Measurements from ENCODE around the gene DOCK1.

DOCK1 gene

DNA sequence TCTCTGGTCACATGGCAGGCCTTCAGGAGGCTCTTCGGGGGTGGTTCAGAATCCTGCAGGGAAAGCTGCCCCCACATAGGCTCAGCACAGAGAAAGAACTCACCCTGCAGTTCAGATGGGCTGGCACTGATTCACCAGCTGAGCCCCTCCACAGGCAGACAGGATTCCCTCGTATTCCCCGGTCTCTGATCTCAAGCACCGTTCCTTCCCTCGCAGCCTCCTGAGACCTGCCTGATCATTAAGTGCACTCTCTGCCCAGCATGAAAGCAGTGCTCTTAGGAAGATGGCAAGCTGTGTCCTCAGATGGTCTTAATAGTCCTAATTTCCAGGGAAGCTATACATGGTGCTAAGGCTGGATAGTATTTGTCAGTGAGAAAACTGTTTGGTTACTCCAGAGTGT lies 565.7 kb downstream of the DOCK1 start:
- WGBS, result 90% methylated on average over 5 of the region's 5 CpGs
- H3K27me3 ChIP-seq (ENCODE audit: insufficient read depth, low read length), result no peaks in the 10 kb centered on the region
- H3K27ac ChIP-seq (ENCODE audit: low read depth, low read length), result no peak overlapping the region
- H3K4me3 ChIP-seq (ENCODE audit: low read length), result no peak overlapping the region
- no peaks in the 10 kb centered on the region; the same call in 1 of the 2 replicates for H3K4me1 ChIP-seq (ENCODE audit: insufficient read depth, low read length)
- H3K9me3 ChIP-seq (ENCODE audit: insufficient read depth, low read depth, low read length), result no peaks in the 10 kb centered on the region
- no peaks in the 10 kb centered on the region for H3K36me3 ChIP-seq (ENCODE audit: insufficient read depth, low read length)
- no peak overlapping the region for H3K9ac ChIP-seq (ENCODE audit: low read depth, low read length)

GRCh38 chr10:127472976-127473375 lies 567.7 kb downstream of the DOCK1 start:
- no peak overlapping the region for H3K27ac ChIP-seq (ENCODE audit: low read depth, low read length)
- H3K27me3 ChIP-seq (ENCODE audit: insufficient read depth, low read length), result no peaks in the 10 kb centered on the region
- no peaks in the 10 kb centered on the region for H3K36me3 ChIP-seq (ENCODE audit: insufficient read depth, low read length)
- WGBS, result 87% methylated on average over 2 of the region's 2 CpGs
- H3K4me1 ChIP-seq (ENCODE audit: insufficient read depth, low read length), result no peaks in the 10 kb centered on the region; the same call in 1 of the 2 replicates
- H3K9me3 ChIP-seq (ENCODE audit: insufficient read depth, low read depth, low read length), result no peaks in the 10 kb centered on the region
- H3K4me3 ChIP-seq (ENCODE audit: low read length), result no peak overlapping the region
- H3K9ac ChIP-seq (ENCODE audit: low read depth, low read length), result no peak overlapping the region

GRCh38 chr10:127474501-127474900 lies 569.3 kb downstream of the DOCK1 start:
- no peaks in the 10 kb centered on the region; the same call in 1 of the 2 replicates for H3K4me1 ChIP-seq (ENCODE audit: insufficient read depth, low read length)
- H3K36me3 ChIP-seq (ENCODE audit: insufficient read depth, low read length), result no peaks in the 10 kb centered on the region
- no peak overlapping the region for H3K9ac ChIP-seq (ENCODE audit: low read depth, low read length)
- no peak overlapping the region for H3K4me3 ChIP-seq (ENCODE audit: low read length)
- H3K27ac ChIP-seq (ENCODE audit: low read depth, low read length), result no peak overlapping the region
- no peaks in the 10 kb centered on the region for H3K9me3 ChIP-seq (ENCODE audit: insufficient read depth, low read depth, low read length)
- WGBS, result 57% methylated on average over 2 of the region's 2 CpGs
- no peaks in the 10 kb centered on the region for H3K27me3 ChIP-seq (ENCODE audit: insufficient read depth, low read length)

- no peaks in the 10 kb centered on the region for H3K9me3 ChIP-seq (ENCODE audit: insufficient read depth, low read depth, low read length)
- no peaks in the 10 kb centered on the region for H3K27me3 ChIP-seq (ENCODE audit: insufficient read depth, low read length)
- 73% methylated on average over 16 of the region's 16 CpGs for WGBS
- 0 out of 2 replicates have a peak, but pooled peaks cover 8% of the 10 kb centered on the region for H3K4me1 ChIP-seq (ENCODE audit: insufficient read depth, low read length)
- H3K27ac ChIP-seq (ENCODE audit: low read depth, low read length), result no peak overlapping the region; the same call in 1 of the 2 replicates
- H3K36me3 ChIP-seq (ENCODE audit: insufficient read depth, low read length), result no peaks in the 10 kb centered on the region
- H3K9ac ChIP-seq (ENCODE audit: low read depth, low read length), result no peak overlapping the region
- H3K4me3 ChIP-seq (ENCODE audit: low read length), result no peak overlapping the region
Observed at GRCh38 chr10:127485153-127485857, 580.1 kb downstream of the DOCK1 start.

- WGBS, result 92% methylated on average over 6 of the region's 6 CpGs
- H3K36me3 ChIP-seq (ENCODE audit: insufficient read depth, low read length), result no peaks in the 10 kb centered on the region
- H3K9ac ChIP-seq (ENCODE audit: low read depth, low read length), result no peak overlapping the region
- H3K27ac ChIP-seq (ENCODE audit: low read depth, low read length), result no peak overlapping the region
- H3K4me1 ChIP-seq (ENCODE audit: insufficient read depth, low read length), result 0 out of 2 replicates have a peak, but pooled peaks cover 8% of the 10 kb centered on the region
- H3K9me3 ChIP-seq (ENCODE audit: insufficient read depth, low read depth, low read length), result no peaks in the 10 kb centered on the region
- no peaks in the 10 kb centered on the region for H3K27me3 ChIP-seq (ENCODE audit: insufficient read depth, low read length)
- H3K4me3 ChIP-seq (ENCODE audit: low read length), result no peak overlapping the region
Observed at GRCh38 chr10:127486355-127486754, 581.1 kb downstream of the DOCK1 start.

DNA sequence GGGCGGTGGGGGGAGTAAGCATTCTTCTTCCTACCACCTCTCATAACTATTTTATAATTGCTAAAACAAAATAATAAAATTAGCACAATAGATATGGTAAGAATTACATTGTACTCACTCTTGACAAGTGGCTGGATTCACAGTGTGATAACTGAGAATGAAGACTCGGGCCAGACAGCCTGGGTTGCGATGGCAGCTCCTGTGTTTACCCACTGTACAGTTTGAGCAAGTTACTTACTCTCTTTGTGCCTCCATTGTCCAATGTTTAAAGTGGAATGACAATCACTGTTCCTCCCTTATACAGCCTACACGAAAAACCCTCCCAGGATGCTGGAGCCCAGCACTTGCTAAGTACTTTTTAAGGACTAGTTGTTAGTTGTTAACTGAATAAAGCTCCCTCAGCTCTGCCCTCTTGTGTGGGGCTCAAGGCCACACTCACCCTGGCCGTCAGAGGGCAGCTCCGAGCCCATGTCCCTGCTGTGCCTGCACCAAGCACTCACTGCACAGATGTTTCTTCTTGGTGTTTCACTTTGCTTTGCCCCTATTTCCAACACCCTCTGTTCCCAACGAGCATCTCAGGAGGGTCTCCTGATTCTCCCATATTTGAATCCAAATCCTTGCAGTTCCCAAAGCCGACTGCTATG lies 587.5 kb downstream of the DOCK1 start:
- WGBS, result 80% methylated on average over 7 of the region's 8 CpGs
- H3K9ac ChIP-seq (ENCODE audit: low read depth, low read length), result no peak overlapping the region
- H3K27me3 ChIP-seq (ENCODE audit: insufficient read depth, low read length), result no peaks in the 10 kb centered on the region
- H3K4me3 ChIP-seq (ENCODE audit: low read length), result no peak overlapping the region
- no peaks in the 10 kb centered on the region for H3K9me3 ChIP-seq (ENCODE audit: insufficient read depth, low read depth, low read length)
- no peaks in the 10 kb centered on the region for H3K36me3 ChIP-seq (ENCODE audit: insufficient read depth, low read length)
- no peak overlapping the region for H3K27ac ChIP-seq (ENCODE audit: low read depth, low read length)
- no peaks in the 10 kb centered on the region for H3K4me1 ChIP-seq (ENCODE audit: insufficient read depth, low read length)

DNA sequence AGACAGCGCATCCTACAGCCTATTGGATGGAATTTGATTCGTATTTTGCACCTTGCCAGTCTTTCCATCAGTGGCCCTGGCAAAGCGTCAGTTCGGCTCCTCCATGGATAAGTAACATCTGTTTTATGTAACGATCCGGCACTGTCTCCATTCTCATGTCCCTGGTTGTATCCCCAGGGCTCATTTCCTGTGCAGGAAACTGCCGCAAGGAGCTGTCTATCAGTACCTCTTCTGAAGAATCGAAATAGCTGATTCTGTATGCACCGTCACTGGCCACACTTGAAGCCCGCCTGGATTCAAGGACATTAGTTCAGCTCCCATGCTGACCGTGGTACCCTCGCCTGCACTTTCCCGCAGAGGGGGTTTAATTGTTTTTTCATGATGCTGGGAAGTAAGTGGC lies 590.8 kb downstream of the DOCK1 start:
- H3K4me3 ChIP-seq (ENCODE audit: low read length), result no peak overlapping the region
- H3K36me3 ChIP-seq (ENCODE audit: insufficient read depth, low read length), result no peaks in the 10 kb centered on the region
- H3K27ac ChIP-seq (ENCODE audit: low read depth, low read length), result no peak overlapping the region
- no peak overlapping the region for H3K9ac ChIP-seq (ENCODE audit: low read depth, low read length)
- H3K27me3 ChIP-seq (ENCODE audit: insufficient read depth, low read length), result no peaks in the 10 kb centered on the region
- H3K4me1 ChIP-seq (ENCODE audit: insufficient read depth, low read length), result no peaks in the 10 kb centered on the region
- 95% methylated on average over 13 of the region's 13 CpGs for WGBS
- no peaks in the 10 kb centered on the region for H3K9me3 ChIP-seq (ENCODE audit: insufficient read depth, low read depth, low read length)

- H3K27ac ChIP-seq (ENCODE audit: low read depth, low read length), result no peak overlapping the region
- H3K9ac ChIP-seq (ENCODE audit: low read depth, low read length), result no peak overlapping the region
- no peaks in the 10 kb centered on the region for H3K36me3 ChIP-seq (ENCODE audit: insufficient read depth, low read length)
- no peak overlapping the region for H3K4me3 ChIP-seq (ENCODE audit: low read length)
- no peaks in the 10 kb centered on the region for H3K4me1 ChIP-seq (ENCODE audit: insufficient read depth, low read length)
- H3K27me3 ChIP-seq (ENCODE audit: insufficient read depth, low read length), result no peaks in the 10 kb centered on the region
- H3K9me3 ChIP-seq (ENCODE audit: insufficient read depth, low read depth, low read length), result no peaks in the 10 kb centered on the region
- 94% methylated on average over 10 of the region's 10 CpGs for WGBS
Observed at GRCh38 chr10:127497685-127498084, 592.5 kb downstream of the DOCK1 start.

DNA sequence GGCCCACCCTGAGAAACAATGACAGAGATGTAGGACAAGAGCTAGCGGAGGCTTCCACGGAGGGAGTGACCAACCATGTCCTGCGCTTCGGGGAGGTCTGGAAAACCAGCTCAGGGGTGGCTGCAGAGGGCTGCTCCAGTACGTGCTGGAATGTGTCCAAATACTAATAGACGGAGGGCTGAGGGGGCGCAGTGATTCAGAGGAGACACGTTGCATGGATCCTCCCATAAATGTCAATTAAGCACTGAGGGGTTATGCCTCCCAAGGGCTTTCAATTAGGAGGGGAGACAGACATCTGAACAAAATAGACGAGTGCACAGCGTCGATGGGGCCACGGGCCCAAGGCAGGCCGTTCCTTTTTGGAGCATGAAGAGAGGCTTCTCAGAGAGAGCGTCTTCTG lies 592.9 kb downstream of the DOCK1 start:
- no peak overlapping the region for H3K27ac ChIP-seq (ENCODE audit: low read depth, low read length)
- no peaks in the 10 kb centered on the region for H3K27me3 ChIP-seq (ENCODE audit: insufficient read depth, low read length)
- no peak overlapping the region for H3K9ac ChIP-seq (ENCODE audit: low read depth, low read length)
- no peaks in the 10 kb centered on the region for H3K36me3 ChIP-seq (ENCODE audit: insufficient read depth, low read length)
- H3K4me3 ChIP-seq (ENCODE audit: low read length), result no peak overlapping the region
- H3K4me1 ChIP-seq (ENCODE audit: insufficient read depth, low read length), result no peaks in the 10 kb centered on the region
- WGBS, result 93% methylated on average over 14 of the region's 14 CpGs
- no peaks in the 10 kb centered on the region for H3K9me3 ChIP-seq (ENCODE audit: insufficient read depth, low read depth, low read length)

DNA sequence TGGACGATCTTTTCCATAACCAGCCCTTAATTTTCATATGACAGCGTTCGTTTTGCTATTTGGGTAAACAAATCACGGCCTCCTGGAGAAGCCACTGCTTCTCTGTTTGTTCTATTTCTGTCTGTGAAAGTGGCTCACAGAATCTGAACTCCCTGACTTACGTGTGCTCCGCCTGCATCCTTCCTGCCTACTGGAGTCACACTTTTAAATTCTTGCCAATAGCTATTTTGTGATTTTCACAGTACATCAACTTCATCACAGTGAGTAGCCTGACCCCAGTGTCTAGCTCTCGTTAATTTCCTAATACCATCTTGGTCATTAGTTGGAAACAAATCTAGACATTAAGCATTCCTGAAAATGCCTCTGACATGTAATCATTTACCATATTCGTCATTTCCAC lies 594.9 kb downstream of the DOCK1 start:
- Histone ChIP-seq H3K9ac (ENCODE audit: low read depth, low read length) (no peak overlapping the region), H3K27me3 (ENCODE audit: insufficient read depth, low read length) (no peaks in the 10 kb centered on the region), H3K27ac (ENCODE audit: low read depth, low read length) (no peak overlapping the region), H3K36me3 (ENCODE audit: insufficient read depth, low read length) (no peaks in the 10 kb centered on the region), H3K9me3 (ENCODE audit: insufficient read depth, low read depth, low read length) (no peaks in the 10 kb centered on the region), H3K4me1 (ENCODE audit: insufficient read depth, low read length) (no peaks in the 10 kb centered on the region), H3K4me3 (ENCODE audit: low read length) (no peak overlapping the region)
- 93% methylated on average over 8 of the region's 8 CpGs for WGBS
